ENCODE measurements around the gene KANSL1.

Gene KANSL1

DNA sequence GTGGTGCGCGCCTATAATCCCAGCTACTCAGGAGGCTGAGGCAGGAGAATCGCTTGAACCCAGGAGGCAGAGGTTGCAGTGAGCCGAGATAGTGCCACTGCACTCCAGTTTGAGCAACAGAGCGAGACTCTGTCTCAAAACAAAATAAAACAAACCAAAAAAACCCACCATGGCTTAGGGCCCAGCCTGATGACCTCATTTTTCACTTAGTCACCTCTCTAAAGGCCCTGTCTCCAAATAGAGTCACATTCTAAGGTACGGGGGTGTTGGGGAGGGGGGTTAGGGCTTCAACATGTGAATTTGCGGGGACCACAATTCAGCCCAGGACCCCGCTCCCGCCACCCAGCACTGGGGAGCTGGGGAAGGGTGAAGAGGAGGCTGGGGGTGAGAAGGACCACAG lies 195.6 kb downstream of the KANSL1 start:
- TF ChIP-seq, protein P1, sequence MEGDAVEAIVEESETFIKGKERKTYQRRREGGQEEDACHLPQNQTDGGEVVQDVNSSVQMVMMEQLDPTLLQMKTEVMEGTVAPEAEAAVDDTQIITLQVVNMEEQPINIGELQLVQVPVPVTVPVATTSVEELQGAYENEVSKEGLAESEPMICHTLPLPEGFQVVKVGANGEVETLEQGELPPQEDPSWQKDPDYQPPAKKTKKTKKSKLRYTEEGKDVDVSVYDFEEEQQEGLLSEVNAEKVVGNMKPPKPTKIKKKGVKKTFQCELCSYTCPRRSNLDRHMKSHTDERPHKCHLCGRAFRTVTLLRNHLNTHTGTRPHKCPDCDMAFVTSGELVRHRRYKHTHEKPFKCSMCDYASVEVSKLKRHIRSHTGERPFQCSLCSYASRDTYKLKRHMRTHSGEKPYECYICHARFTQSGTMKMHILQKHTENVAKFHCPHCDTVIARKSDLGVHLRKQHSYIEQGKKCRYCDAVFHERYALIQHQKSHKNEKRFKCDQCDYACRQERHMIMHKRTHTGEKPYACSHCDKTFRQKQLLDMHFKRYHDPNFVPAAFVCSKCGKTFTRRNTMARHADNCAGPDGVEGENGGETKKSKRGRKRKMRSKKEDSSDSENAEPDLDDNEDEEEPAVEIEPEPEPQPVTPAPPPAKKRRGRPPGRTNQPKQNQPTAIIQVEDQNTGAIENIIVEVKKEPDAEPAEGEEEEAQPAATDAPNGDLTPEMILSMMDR (IDR thresholded peaks at IDR 0.05; ENCODE audit: low read length, missing control alignments): no peak
- DNase-seq (ENCODE audit: low read depth): peak; percentile 42
- no peak overlapping the region for H3K4me3 ChIP-seq (replicated peaks; ENCODE audit: low read depth, low read length)

DNA sequence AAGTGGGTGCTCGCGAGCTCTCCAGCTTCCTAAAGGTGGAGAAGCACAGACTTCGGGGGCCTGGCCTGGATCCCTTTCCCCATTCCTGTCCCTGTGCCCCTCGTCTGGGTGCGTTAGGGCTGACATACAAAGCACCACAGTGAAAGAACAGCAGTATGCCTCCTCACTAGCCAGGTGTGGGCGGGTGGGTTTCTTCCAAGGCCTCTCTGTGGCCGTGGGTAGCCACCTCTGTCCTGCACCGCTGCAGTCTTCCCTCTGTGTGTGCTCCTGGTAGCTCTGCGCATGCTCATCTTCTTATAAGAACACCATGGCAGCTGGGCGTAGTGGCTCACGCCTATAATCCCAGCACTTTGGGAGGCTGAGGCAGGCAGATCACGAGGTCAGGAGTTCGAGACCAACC lies 196.1 kb downstream of the KANSL1 start:
- no peak overlapping the region for H3K4me3 ChIP-seq (replicated peaks; ENCODE audit: low read depth, low read length)
- TF ChIP-seq, protein P1 (IDR thresholded peaks at IDR 0.05; ENCODE audit: low read length, missing control alignments): no peak
- DNase-seq (ENCODE audit: low read depth): no peak

DNA sequence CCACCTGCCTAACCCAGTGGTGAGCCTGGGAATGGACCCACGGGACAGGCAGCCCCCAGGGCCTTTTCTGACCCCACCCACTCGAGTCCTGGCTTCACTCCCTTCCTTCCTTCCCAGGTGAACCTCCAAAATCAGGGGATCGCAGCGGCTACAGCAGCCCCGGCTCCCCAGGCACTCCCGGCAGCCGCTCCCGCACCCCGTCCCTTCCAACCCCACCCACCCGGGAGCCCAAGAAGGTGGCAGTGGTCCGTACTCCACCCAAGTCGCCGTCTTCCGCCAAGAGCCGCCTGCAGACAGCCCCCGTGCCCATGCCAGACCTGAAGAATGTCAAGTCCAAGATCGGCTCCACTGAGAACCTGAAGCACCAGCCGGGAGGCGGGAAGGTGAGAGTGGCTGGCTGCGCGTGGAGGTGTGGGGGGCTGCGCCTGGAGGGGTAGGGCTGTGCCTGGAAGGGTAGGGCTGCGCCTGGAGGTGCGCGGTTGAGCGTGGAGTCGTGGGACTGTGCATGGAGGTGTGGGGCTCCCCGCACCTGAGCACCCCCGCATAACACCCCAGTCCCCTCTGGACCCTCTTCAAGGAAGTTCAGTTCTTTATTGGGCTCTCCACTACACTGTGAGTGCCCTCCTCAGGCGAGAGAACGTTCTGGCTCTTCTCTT lies 196.8 kb downstream of the KANSL1 start:
- DNase-seq (ENCODE audit: low read depth): no peak
- no peak overlapping the region for H3K4me3 ChIP-seq (replicated peaks; ENCODE audit: low read depth, low read length)
- TF ChIP-seq, protein P1 (IDR thresholded peaks at IDR 0.05; ENCODE audit: low read length, missing control alignments): no peak

DNA sequence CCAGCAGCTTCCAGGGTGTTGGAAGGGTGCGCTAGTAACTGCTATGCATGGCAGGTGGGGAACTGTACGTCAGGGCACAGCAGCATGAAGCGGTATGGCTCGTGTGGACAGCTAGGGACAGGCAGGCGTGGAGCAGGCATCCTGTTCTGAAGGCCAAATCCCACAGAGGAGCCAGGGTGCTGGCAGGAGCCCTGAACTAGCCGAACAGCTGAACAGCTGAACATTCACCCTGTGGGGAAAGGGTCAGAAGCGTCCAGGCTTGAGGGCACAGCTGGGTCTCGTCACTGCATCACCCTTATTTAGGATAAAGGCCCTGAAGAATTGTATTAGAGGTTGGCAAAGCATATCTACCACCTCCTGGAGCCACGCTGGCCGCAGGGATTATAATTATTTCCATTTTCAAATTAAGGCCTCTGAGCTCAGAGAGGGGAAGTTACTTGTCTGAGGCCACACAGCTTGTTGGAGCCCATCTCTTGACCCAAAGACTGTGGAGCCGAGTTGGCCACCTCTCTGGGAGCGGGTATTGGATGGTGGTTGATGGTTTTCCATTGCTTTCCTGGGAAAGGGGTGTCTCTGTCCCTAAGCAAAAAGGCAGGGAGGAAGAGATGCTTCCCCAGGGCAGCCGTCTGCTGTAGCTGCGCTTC lies 197.5 kb downstream of the KANSL1 start:
- no peak for DNase-seq (ENCODE audit: low read depth)
- H3K4me3 ChIP-seq (replicated peaks; ENCODE audit: low read depth, low read length): no peak overlapping the region
- TF ChIP-seq, protein P1 (IDR thresholded peaks at IDR 0.05; ENCODE audit: low read length, missing control alignments): no peak

DNA sequence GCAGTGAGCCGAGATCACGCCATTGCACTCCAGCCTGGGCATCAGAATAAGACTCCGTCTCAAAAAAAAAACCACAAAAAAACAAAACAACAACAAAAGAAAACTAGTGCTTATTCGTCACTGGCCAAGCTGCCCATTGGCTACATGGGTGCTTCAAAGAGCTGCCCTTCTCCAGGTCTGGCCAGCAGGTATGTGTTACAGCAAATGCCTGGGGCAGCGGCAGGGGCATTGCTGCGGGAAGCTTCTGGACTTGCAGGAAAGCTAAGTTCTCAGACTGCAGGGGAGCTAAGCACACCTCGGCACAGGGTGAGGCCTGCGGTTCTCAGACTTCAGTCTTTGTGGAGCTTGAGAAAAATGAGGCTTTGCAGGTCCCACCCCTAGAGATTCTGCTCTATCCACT lies 198.2 kb downstream of the KANSL1 start:
- H3K4me3 ChIP-seq (replicated peaks; ENCODE audit: low read depth, low read length): no peak overlapping the region
- DNase-seq (ENCODE audit: low read depth): no peak
- TF ChIP-seq, protein P1 (IDR thresholded peaks at IDR 0.05; ENCODE audit: low read length, missing control alignments): no peak

DNA sequence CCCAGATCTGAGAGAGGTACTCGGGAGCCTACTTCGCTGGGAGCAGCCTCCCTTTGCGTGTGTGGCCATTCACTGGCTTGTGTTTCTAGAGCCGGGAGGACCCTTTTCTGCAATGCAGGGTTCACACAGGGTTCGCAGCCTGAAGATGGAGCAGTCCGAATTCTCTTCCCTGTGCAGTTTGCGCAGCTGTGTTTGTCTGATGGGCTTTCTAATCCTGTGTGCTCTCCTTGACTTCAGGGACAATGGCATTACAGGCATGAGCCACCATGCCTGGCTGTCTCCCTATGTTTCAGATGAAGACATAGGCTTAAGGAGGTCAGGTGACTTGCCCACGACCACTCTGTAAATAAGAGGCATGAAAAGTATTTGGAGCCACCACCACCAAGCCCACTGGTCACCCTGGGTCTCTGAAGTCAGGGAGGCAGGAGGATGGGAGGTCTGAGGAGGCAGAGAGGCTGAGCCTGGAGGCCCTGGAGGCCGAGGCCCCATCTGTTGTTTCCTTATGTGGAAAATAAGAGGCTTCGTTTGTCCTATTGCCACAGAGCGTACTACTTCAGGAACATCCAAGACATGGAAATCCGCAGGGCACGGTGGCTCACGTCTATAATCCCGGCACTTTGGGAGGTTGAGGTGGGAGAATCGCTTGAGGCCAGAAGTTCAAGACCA lies 199.1 kb downstream of the KANSL1 start:
- H3K4me3 ChIP-seq (replicated peaks; ENCODE audit: low read depth, low read length): no peak overlapping the region
- DNase-seq (ENCODE audit: low read depth): no peak
- TF ChIP-seq, protein P1 (IDR thresholded peaks at IDR 0.05; ENCODE audit: low read length, missing control alignments): no peak
